Measurements from ENCODE around the gene ARHGAP26. TPM values are rescaled to one million over a fixed set of nuclear protein-coding genes. Genes with fewer than 3 reads are reported as not detected.

Gene ARHGAP26
- total RNA-seq, 4 donors from 2014 or later = 22.3 to 40.7 (median 28.2) TPM

- DNase-seq (ENCODE audit: extremely low spot score) = no peak
- H3K36me3 ChIP-seq = peaks cover 0 to 17% (median 6%) of the 10 kb centered on the region in 4 donors
- TF ChIP-seq EP300 (IDR thresholded peaks at IDR 0.05) = no peak
- TF ChIP-seq POLR2A (IDR thresholded peaks at IDR 0.05; ENCODE audit: low read depth) = no peak
- TF ChIP-seq CTCF (IDR thresholded peaks at IDR 0.05) = no peak
- no peak for TF ChIP-seq POLR2AphosphoS5 (IDR thresholded peaks at IDR 0.05)
- 72% methylated on average over 3 of the region's 3 CpGs for WGBS
- intact Hi-C loops (cut with DNase I) = no loop called here
- no peak overlapping the region for H3K4me3 ChIP-seq
- H3K27ac ChIP-seq (replicated peaks in 1 of 4) = no peak overlapping the region
- peaks cover 0 to 5% (median 0%) of the 10 kb centered on the region in 4 donors for H3K9me3 ChIP-seq
- H3K4me1 ChIP-seq = peaks cover 0 to 19% (median 9%) of the 10 kb centered on the region in 4 donors
- H3K27me3 ChIP-seq = no peaks in the 10 kb centered on the region
These were observed 303.6 kb downstream of the ARHGAP26 start for GRCh38 chr5:143073766-143074165.

GRCh38 chr5:143074414-143074996 lies 304.3 kb downstream of the ARHGAP26 start:
- H3K36me3 ChIP-seq = peaks cover 0 to 9% (median 2%) of the 10 kb centered on the region in 4 donors
- H3K4me3 ChIP-seq = no peak overlapping the region
- H3K27me3 ChIP-seq = no peaks in the 10 kb centered on the region
- H3K9me3 ChIP-seq = peaks cover 0 to 5% (median 0%) of the 10 kb centered on the region in 4 donors
- WGBS = 36% methylated on average over 1 of the region's 1 CpG
- DNase-seq (ENCODE audit: extremely low spot score) = no peak
- H3K27ac ChIP-seq (replicated peaks in 1 of 4) = no peak overlapping the region
- intact Hi-C loops (cut with DNase I) = no loop called here
- H3K4me1 ChIP-seq = peaks cover 0 to 19% (median 9%) of the 10 kb centered on the region in 4 donors
- no peak for TF ChIP-seq POLR2A (IDR thresholded peaks at IDR 0.05; ENCODE audit: low read depth)
- TF ChIP-seq EP300 (IDR thresholded peaks at IDR 0.05) = no peak
- TF ChIP-seq CTCF (IDR thresholded peaks at IDR 0.05) = no peak
- TF ChIP-seq POLR2AphosphoS5 (IDR thresholded peaks at IDR 0.05) = no peak

GRCh38 chr5:143076377-143076776 lies 306.2 kb downstream of the ARHGAP26 start:
- TF ChIP-seq POLR2AphosphoS5 (IDR thresholded peaks at IDR 0.05) (no peak), POLR2A (IDR thresholded peaks at IDR 0.05; ENCODE audit: low read depth) (no peak), EP300 (IDR thresholded peaks at IDR 0.05) (no peak), CTCF (IDR thresholded peaks at IDR 0.05) (no peak)
- H3K27ac ChIP-seq (replicated peaks in 1 of 4) = no peak overlapping the region
- H3K4me1 ChIP-seq = peaks cover 0 to 21% (median 10%) of the 10 kb centered on the region in 4 donors
- DNase-seq (ENCODE audit: extremely low spot score) = no peak
- WGBS = 77% methylated on average over 1 of the region's 1 CpG
- H3K27me3 ChIP-seq = no peaks in the 10 kb centered on the region
- H3K36me3 ChIP-seq = peaks cover 0 to 4% (median 0%) of the 10 kb centered on the region in 4 donors
- intact Hi-C loops (cut with DNase I) = loop anchor here (5.0 kb wide), 1 partner anchor 49 kb away; no protein-coding TSS in a partner anchor
- H3K4me3 ChIP-seq = no peak overlapping the region
- H3K9me3 ChIP-seq = peaks cover 0 to 5% (median 0%) of the 10 kb centered on the region in 4 donors

GRCh38 chr5:143077453-143078103 lies 307.4 kb downstream of the ARHGAP26 start:
- H3K27ac ChIP-seq (replicated peaks in 1 of 4) = no peak overlapping the region
- WGBS = 91% methylated on average over 6 of the region's 6 CpGs
- no peaks in the 10 kb centered on the region for H3K27me3 ChIP-seq
- intact Hi-C loops (cut with DNase I) = loop anchor here (5.0 kb wide), 1 partner anchor 50 kb away; no protein-coding TSS in a partner anchor
- no peak for TF ChIP-seq POLR2A (IDR thresholded peaks at IDR 0.05; ENCODE audit: low read depth)
- TF ChIP-seq EP300 (IDR thresholded peaks at IDR 0.05) = no peak
- TF ChIP-seq POLR2AphosphoS5 (IDR thresholded peaks at IDR 0.05) = no peak
- no peak for TF ChIP-seq CTCF (IDR thresholded peaks at IDR 0.05)
- no peak for DNase-seq (ENCODE audit: extremely low spot score)
- H3K4me3 ChIP-seq = no peak overlapping the region
- peaks cover 0 to 4% (median 0%) of the 10 kb centered on the region in 4 donors for H3K36me3 ChIP-seq
- no peaks in the 10 kb centered on the region for H3K9me3 ChIP-seq
- peaks cover 0 to 31% (median 18%) of the 10 kb centered on the region in 4 donors for H3K4me1 ChIP-seq
